RWPE2 (cell line): ENCODE measurements around the gene ANO2.

Source experiments
- ATAC-seq: fragments of 200-7000 bp; cut with Tn5 transposase; 3 replicates; pipeline ENCODE4 v1.9.1; 2021; ENCODE audit warnings: low read depth
- DNase-seq: peaks from one replicate; pipeline ENCODE4 v3.0.0-alpha.2; 2020; ENCODE audit warnings: low spot score
- H3K27ac ChIP-seq: fragments of 450-650 bp; 2 replicates; pipeline ENCODE4 v1.5.1; 2017; ENCODE audit warnings: mild to moderate bottlenecking; ENCODE audit not compliant: poor library complexity, severe bottlenecking
- H3K27me3 ChIP-seq: fragments of 250-450 bp; sonication (Bioruptor Pico); 2 replicates; pipeline ENCODE4 v1.5.1; 2021; ENCODE audit warnings: mild to moderate bottlenecking, moderate library complexity; ENCODE audit not compliant: insufficient read depth, poor library complexity, severe bottlenecking
- H3K36me3 ChIP-seq: fragments of 250-450 bp; sonication (Bioruptor Pico); 2 replicates; pipeline ENCODE4 v1.5.1; 2020; ENCODE audit warnings: low read depth, mild to moderate bottlenecking, moderate library complexity
- H3K4me1 ChIP-seq: fragments of 250-450 bp; sonication (Bioruptor Pico); 2 replicates; pipeline ENCODE4 v1.5.1; 2021; ENCODE audit warnings: mild to moderate bottlenecking, moderate library complexity; ENCODE audit not compliant: insufficient read depth, poor library complexity, severe bottlenecking
- H3K4me3 ChIP-seq: fragments of 250-450 bp; sonication (Bioruptor Pico); 2 replicates; pipeline ENCODE4 v1.5.1; 2021; ENCODE audit warnings: mild to moderate bottlenecking, moderate library complexity; ENCODE audit not compliant: severe bottlenecking
- H3K9me3 ChIP-seq: fragments of 250-450 bp; sonication (Bioruptor Pico); 2 replicates; pipeline ENCODE4 v1.5.1; 2021; ENCODE audit warnings: mild to moderate bottlenecking, moderate library complexity; ENCODE audit not compliant: severe bottlenecking
- TF ChIP-seq, protein P1 (sequence below): fragments of 450-650 bp; IDR thresholded peaks from one replicate; pipeline ENCODE4 v1.5.1; 2017; ENCODE audit warnings: mild to moderate bottlenecking, moderate library complexity; ENCODE audit not compliant: poor library complexity, severe bottlenecking

Gene ANO2

GRCh38 chr12:5946388-5946787 is 1.3 kb upstream of the ANO2 start:
- no peaks in the 10 kb centered on the region for H3K36me3 ChIP-seq
- DNase-seq (no peak), ATAC-seq (no peak)
- peaks cover 72% of the 10 kb centered on the region for H3K27me3 ChIP-seq
- H3K27ac ChIP-seq = no peak overlapping the region
- TF ChIP-seq, protein P1, sequence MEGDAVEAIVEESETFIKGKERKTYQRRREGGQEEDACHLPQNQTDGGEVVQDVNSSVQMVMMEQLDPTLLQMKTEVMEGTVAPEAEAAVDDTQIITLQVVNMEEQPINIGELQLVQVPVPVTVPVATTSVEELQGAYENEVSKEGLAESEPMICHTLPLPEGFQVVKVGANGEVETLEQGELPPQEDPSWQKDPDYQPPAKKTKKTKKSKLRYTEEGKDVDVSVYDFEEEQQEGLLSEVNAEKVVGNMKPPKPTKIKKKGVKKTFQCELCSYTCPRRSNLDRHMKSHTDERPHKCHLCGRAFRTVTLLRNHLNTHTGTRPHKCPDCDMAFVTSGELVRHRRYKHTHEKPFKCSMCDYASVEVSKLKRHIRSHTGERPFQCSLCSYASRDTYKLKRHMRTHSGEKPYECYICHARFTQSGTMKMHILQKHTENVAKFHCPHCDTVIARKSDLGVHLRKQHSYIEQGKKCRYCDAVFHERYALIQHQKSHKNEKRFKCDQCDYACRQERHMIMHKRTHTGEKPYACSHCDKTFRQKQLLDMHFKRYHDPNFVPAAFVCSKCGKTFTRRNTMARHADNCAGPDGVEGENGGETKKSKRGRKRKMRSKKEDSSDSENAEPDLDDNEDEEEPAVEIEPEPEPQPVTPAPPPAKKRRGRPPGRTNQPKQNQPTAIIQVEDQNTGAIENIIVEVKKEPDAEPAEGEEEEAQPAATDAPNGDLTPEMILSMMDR = no peak
- H3K4me3 ChIP-seq = no peak overlapping the region
- H3K4me1 ChIP-seq = no peaks in the 10 kb centered on the region
- H3K9me3 ChIP-seq = no peaks in the 10 kb centered on the region

- H3K27me3 ChIP-seq = peaks cover 60% of the 10 kb centered on the region
- DNase-seq = no peak
- no peak for ATAC-seq
- TF ChIP-seq, protein P1 = no peak
- no peaks in the 10 kb centered on the region for H3K4me1 ChIP-seq
- H3K36me3 ChIP-seq = no peaks in the 10 kb centered on the region
- no peak overlapping the region for H3K27ac ChIP-seq
- no peaks in the 10 kb centered on the region for H3K9me3 ChIP-seq
- H3K4me3 ChIP-seq = no peak overlapping the region
These were observed 380 bp downstream of the ANO2 start for GRCh38 chr12:5944688-5945070.

GRCh38 chr12:5944053-5944452 is 1.0 kb downstream of the ANO2 start:
- DNase-seq = no peak
- Histone ChIP-seq H3K27me3 (peaks cover 60% of the 10 kb centered on the region), H3K9me3 (no peaks in the 10 kb centered on the region), H3K27ac (no peak overlapping the region), H3K36me3 (no peaks in the 10 kb centered on the region), H3K4me3 (no peak overlapping the region), H3K4me1 (no peaks in the 10 kb centered on the region)
- ATAC-seq = no peak
- TF ChIP-seq, protein P1 = no peak

DNA sequence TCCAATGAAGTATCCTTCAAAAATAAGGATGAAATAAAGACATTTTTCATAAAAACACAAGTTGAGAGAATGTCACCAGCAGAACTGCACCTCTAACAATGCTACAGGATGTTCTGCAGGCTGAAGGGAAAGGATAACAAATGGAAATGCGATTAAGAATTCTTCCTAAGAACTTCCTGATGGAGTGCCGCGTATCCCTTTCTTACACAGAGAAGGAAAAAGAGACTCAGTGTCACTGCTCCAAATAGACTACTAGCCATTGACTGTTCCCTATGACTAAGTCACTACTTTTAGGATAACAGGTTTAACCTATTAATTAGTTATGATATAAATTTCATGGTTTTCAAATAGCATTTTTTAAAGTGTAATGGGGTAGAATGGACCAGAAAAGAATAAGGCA is 3.2 kb downstream of the ANO2 start:
- Histone ChIP-seq H3K9me3 (no peaks in the 10 kb centered on the region), H3K36me3 (no peaks in the 10 kb centered on the region), H3K27me3 (peaks cover 52% of the 10 kb centered on the region), H3K27ac (no peak overlapping the region), H3K4me3 (no peak overlapping the region), H3K4me1 (no peaks in the 10 kb centered on the region)
- TF ChIP-seq, protein P1 = no peak
- no peak for DNase-seq
- no peak for ATAC-seq

- H3K4me1 ChIP-seq = no peaks in the 10 kb centered on the region
- no peak overlapping the region for H3K4me3 ChIP-seq
- peaks cover 6% of the 10 kb centered on the region for H3K27me3 ChIP-seq
- TF ChIP-seq, protein P1 = no peak
- ATAC-seq = no peak
- no peak for DNase-seq
- no peaks in the 10 kb centered on the region for H3K36me3 ChIP-seq
- no peaks in the 10 kb centered on the region for H3K9me3 ChIP-seq
- H3K27ac ChIP-seq = no peak overlapping the region
These were observed 17.1 kb downstream of the ANO2 start for GRCh38 chr12:5927732-5928516.
